ENCODE results near the gene MLH1. TPM values are rescaled to one million over a fixed set of nuclear protein-coding genes. Genes with fewer than 3 reads are reported as not detected.
A peak's percentile ranks its signal among the peaks of the same experiment; 100 is the strongest.

The MLH1 gene
- total RNA-seq, 4 donors from 2014 or later: 27.9 to 59.0 (median 36.3) TPM

DNA sequence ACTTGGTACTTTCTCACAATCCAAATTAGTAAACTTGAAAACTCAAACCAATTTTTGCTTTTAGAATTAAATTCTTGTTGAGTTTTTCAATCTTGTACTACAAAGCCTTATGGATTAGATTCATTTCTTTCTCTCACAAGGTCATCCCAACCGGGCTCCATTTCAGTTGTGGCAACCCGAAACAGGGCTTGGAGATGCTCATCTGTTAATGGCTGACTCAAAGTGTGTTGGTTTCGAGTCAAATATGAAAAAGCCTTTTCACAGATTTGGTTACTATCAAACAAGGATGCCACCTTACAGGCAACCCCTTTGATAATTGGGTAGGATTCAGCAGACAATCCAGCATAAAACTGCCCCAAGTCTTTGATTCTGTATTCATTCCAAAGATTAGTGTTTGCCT, 2.2 kb upstream of the MLH1 start:
- WGBS: 76% methylated on average over 3 of the region's 3 CpGs
- no peaks in the 10 kb centered on the region for H3K27me3 ChIP-seq
- H3K4me1 ChIP-seq: peaks cover 43 to 64% (median 59%) of the 10 kb centered on the region in 4 donors
- TF ChIP-seq, protein P1, sequence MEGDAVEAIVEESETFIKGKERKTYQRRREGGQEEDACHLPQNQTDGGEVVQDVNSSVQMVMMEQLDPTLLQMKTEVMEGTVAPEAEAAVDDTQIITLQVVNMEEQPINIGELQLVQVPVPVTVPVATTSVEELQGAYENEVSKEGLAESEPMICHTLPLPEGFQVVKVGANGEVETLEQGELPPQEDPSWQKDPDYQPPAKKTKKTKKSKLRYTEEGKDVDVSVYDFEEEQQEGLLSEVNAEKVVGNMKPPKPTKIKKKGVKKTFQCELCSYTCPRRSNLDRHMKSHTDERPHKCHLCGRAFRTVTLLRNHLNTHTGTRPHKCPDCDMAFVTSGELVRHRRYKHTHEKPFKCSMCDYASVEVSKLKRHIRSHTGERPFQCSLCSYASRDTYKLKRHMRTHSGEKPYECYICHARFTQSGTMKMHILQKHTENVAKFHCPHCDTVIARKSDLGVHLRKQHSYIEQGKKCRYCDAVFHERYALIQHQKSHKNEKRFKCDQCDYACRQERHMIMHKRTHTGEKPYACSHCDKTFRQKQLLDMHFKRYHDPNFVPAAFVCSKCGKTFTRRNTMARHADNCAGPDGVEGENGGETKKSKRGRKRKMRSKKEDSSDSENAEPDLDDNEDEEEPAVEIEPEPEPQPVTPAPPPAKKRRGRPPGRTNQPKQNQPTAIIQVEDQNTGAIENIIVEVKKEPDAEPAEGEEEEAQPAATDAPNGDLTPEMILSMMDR (IDR thresholded peaks at IDR 0.05): no peak
- TF ChIP-seq EP300 (IDR thresholded peaks at IDR 0.05): no peak
- no peak for TF ChIP-seq POLR2AphosphoS5 (IDR thresholded peaks at IDR 0.05)
- TF ChIP-seq POLR2A (IDR thresholded peaks at IDR 0.05; ENCODE audit: low read depth): no peak
- no peaks in the 10 kb centered on the region for H3K9me3 ChIP-seq
- peak overlapping the region; percentile 96 to 99 (median 97) for H3K27ac ChIP-seq (replicated peaks in 1 of 4)
- peaks cover 7 to 37% (median 21%) of the 10 kb centered on the region in 4 donors for H3K36me3 ChIP-seq
- peak overlapping the region; percentile 76 to 85 (median 78) for H3K4me3 ChIP-seq
- no peak for DNase-seq (ENCODE audit: extremely low spot score)
- intact Hi-C loops (cut with DNase I): no loop called here

DNA sequence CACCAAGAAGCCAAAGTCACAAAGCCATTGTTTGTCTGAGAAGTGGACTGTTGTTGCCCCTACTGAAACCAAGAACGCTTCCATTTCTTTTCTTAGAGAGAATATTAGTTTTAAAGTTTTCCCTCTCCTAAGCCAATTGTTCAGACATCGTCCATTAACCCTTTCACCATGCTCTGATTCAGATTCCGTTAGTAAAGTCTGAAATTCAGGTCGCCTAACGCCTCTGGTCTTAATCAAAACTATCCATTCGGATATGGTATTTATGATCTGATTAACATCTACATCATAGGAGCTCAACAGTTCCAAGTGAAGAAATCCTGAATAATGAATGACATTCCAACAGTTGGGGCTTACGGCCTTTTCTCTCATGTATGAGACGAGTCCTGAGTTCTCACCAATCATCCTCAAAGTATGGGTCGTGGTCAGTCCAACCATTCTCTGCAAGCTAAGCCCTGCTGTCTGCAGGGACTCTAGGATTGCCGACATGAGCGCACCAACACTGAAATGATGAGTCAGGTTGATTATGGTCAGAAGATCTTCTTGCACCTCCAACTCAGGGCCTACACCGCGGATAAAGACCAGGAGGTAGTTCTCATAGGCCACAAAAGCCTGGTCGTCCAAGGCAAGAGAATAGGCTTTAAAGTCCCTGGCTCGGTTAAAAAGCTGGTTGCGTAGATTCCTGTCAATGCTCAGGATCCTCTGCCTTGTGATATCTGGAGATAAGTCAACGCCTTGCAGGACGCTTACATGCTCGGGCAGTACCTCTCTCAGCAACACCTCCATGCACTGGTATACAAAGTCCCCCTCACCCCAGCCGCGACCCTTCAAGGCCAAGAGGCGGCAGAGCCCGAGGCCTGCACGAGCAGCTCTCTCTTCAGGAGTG, 1.2 kb upstream of the MLH1 start:
- H3K36me3 ChIP-seq: peaks cover 0 to 37% (median 20%) of the 10 kb centered on the region in 4 donors
- H3K27me3 ChIP-seq: no peaks in the 10 kb centered on the region
- DNase-seq (ENCODE audit: extremely low spot score): no peak
- peaks cover 43 to 64% (median 59%) of the 10 kb centered on the region in 4 donors for H3K4me1 ChIP-seq
- intact Hi-C loops (cut with DNase I): no loop called here
- H3K27ac ChIP-seq (replicated peaks in 1 of 4): peak overlapping the region; percentile 96 to 99 (median 97)
- peak overlapping the region; percentile 76 to 85 (median 78) for H3K4me3 ChIP-seq
- no peaks in the 10 kb centered on the region for H3K9me3 ChIP-seq
- 11% methylated on average over 11 of the region's 24 CpGs for WGBS
- TF ChIP-seq POLR2AphosphoS5 (IDR thresholded peaks at IDR 0.05) (no peak), EP300 (IDR thresholded peaks at IDR 0.05) (no peak), POLR2A (IDR thresholded peaks at IDR 0.05; ENCODE audit: low read depth) (no peak)
- TF ChIP-seq, protein P1 (IDR thresholded peaks at IDR 0.05): no peak

DNA sequence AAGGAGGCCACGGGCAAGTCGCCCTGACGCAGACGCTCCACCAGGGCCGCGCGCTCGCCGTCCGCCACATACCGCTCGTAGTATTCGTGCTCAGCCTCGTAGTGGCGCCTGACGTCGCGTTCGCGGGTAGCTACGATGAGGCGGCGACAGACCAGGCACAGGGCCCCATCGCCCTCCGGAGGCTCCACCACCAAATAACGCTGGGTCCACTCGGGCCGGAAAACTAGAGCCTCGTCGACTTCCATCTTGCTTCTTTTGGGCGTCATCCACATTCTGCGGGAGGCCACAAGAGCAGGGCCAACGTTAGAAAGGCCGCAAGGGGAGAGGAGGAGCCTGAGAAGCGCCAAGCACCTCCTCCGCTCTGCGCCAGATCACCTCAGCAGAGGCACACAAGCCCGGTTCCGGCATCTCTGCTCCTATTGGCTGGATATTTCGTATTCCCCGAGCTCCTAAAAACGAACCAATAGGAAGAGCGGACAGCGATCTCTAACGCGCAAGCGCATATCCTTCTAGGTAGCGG, 452 bp upstream of the MLH1 start, which contains the start of gene EPM2AIP1:
EPM2AIP1 (minus strand) TSS at position 326 of the 520 bp plus-strand sequence; CDS start at position 272, 54 bp downstream.
- Histone ChIP-seq H3K9me3 (no peaks in the 10 kb centered on the region), H3K36me3 (peaks cover 0 to 37% (median 24%) of the 10 kb centered on the region in 4 donors), H3K27ac (replicated peaks in 1 of 4) (peak within 1 kb of the TSS; percentile 96 to 99 (median 97)), H3K4me3 (peak within 1 kb of the TSS; percentile 76 to 85 (median 78)), H3K4me1 (peaks cover 43 to 61% (median 57%) of the 10 kb centered on the region in 4 donors), H3K27me3 (no peaks in the 10 kb centered on the region)
- TF ChIP-seq EP300 (IDR thresholded peaks at IDR 0.05): no peak
- TF ChIP-seq POLR2A (IDR thresholded peaks at IDR 0.05; ENCODE audit: low read depth): peak; percentile 79
- TF ChIP-seq, protein P1 (IDR thresholded peaks at IDR 0.05): peak in 2 of 3 experiments; percentile 15 to 35
- TF ChIP-seq POLR2AphosphoS5 (IDR thresholded peaks at IDR 0.05): peak; percentile 96 to 98
- DNase-seq (ENCODE audit: extremely low spot score): no peak
- intact Hi-C loops (cut with DNase I): no loop called here
- WGBS: under 1% methylated on average over 14 of the region's 48 CpGs

DNA sequence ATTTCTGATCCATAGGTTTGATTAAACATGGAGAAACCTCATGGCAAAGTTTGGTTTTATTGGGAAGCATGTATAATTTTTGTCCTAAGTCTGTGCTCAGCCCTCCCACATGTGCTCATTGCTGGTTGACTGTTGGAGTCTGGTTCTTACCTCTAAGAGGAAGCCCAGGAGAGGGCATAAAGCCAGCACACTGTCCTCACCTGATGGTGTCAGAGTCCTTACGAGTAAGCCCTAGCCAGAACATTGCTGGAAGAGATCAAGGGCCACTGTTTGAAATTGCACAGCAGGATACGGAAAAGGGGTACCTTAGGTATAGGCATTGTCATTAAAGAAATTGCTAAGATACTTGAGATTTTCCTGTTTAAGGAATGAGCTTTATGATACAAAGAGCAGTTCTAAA, 21.3 kb downstream of the MLH1 start:
- intact Hi-C loops (cut with DNase I): no loop called here
- H3K36me3 ChIP-seq: peaks cover 47 to 98% (median 92%) of the 10 kb centered on the region in 4 donors
- peaks cover 0 to 3% (median 0%) of the 10 kb centered on the region in 4 donors for H3K4me1 ChIP-seq
- TF ChIP-seq, protein P1 (IDR thresholded peaks at IDR 0.05): no peak
- no peak for DNase-seq (ENCODE audit: extremely low spot score)
- no peak overlapping the region for H3K27ac ChIP-seq (replicated peaks in 1 of 4)
- 86% methylated on average over 2 of the region's 2 CpGs for WGBS
- no peaks in the 10 kb centered on the region for H3K27me3 ChIP-seq
- H3K4me3 ChIP-seq: no peak overlapping the region
- H3K9me3 ChIP-seq: no peaks in the 10 kb centered on the region
